ENCODE data around the gene SDR42E2.

- TF ChIP-seq ZNF544 (tag by site-specific recombination; IDR thresholded peaks at IDR 0.05) (no peak), PRDM1 (tag by site-specific recombination; IDR thresholded peaks at IDR 0.05) (no peak), FEZF1 (tag by site-specific recombination; IDR thresholded peaks at IDR 0.05) (no peak), CTCF (tag by site-specific recombination; IDR thresholded peaks at IDR 0.05) (no peak), MEIS1 (CRISPR knock-in tag; IDR thresholded peaks at IDR 0.05; ENCODE audit: borderline replicate concordance) (no peak), ZNF138 (tag by site-specific recombination; IDR thresholded peaks at IDR 0.05; ENCODE audit: borderline replicate concordance) (no peak), SETDB1 (IDR thresholded peaks at IDR 0.05; ENCODE audit: insufficient read length, low read length) (no peak)
Observed at GRCh38 chr16:22222006-22222405, 59.7 kb downstream of the SDR42E2 start.

Data from HEK293 (cell line).